GM21723 (cell line): ENCODE results near the gene GLIPR1.
"Not testable (repeated sequence)": the region's sequence is repeated elsewhere in the genome, so short reads cannot be mapped to it uniquely, and the experiment has no call there.

Source experiments
- ATAC-seq: cut with Tn5 transposase; IDR thresholded peaks from one replicate; pipeline ENCODE4 v1.9.1; 2021; ENCODE audit warnings: mild to moderate bottlenecking, moderate library complexity; ENCODE audit not compliant: unreplicated experiment

GLIPR1 gene

DNA sequence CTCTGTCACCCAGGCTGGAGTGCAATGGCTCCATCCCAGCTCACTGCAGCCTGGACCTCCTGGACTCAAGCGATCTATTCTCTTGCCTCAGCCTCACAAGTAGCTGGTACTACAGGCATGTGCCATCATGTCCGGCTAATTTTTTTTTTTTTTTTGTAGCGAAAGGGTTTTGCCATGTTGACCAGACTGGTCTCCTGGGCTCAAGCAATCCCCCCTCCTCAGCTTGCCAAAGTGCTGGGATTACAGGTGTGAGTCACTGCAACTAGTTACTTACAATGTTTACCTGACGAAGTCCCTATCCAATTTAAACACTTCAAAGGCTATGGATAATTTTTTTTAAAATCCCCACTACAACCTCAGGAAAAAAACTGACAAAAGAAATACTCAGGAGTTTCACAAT, 29.1 kb downstream of the GLIPR1 start:
- no peak for ATAC-seq

DNA sequence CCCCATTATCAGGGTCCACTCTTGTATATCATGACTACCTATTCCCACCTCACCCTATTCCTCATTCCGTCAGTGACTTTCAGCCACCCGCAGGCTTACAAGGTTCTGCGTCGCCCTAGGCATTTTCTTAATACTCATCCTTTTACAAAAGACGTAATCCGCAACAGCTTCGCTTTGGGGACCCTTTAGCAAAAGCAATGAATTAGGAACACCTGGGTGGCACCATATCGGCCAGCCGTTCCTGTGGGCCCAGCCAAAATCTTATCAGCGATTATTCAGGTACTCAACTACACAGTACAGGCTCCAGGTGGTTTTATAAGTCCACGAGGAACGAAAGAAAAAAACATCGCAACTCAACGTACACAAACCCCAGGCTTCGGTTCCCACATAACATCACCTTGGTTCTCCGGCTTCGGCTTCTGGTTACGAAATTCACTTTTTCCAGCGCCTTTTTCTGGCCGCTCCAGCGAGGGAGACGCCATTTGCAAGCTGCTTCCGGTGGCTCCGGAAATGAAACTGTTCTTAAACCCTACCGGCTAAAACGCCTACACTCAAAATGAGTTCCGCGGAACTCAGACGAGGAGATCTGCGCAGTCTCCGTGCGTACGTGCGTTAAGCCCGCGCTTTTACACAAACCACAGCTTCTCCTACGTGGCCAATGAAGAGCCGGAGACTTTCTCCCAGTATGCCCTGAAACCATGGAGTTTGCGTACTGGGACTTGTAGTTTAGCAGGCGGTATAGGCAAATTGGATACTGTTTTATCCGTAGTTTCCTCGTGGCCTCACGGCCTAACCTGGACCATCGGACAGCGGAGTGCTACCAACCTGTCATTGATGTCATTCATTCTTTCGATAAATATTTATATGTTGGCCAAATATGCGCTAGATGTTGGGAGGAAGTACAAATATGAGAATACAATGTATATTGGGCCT, 30.8 kb downstream of the GLIPR1 start, which contains the start of gene KRR1:
KRR1 (minus strand) TSS at position 494 of the 933 bp plus-strand sequence; CDS start at position 482, 12 bp downstream.
- ATAC-seq: peak; percentile 97

DNA sequence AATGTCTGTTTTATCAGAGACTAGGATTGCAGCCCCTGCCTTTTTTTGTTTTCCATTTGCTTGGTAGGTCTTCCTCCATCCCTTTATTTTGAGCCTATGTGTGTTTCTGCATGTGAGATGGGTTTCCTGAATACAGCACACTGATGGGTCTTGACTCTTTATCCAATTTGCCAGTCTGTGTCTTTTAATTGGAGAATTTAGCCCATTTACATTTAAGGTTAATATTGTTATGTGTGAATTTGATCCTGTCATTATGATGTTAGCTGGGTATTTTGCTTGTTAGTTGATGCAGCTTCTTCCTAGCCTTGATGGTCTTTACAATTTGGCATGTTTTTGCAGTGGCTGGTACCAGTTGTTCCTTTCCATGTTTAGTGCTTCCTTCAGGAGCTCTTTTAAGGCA, 40.7 kb downstream of the GLIPR1 start:
- not testable (repeated sequence) for ATAC-seq

DNA sequence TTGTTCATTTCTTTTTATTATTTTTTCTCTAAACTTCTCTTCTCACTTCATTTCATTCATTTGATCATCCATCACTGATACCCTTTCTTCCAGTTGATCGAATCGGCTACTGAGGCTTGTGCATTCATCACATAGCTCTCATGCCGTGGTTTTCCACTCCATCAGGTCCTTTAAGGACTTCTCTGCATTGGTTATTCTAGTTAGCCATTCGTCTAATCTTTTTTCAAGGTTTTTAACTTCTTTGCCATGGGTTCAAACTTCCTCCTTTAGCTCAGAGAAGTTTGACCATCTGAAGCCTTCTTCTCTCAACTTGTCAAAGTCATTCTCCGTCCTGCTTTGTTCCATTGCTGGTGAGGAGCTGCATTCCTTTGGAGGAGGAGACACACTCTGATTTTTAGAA, 41.6 kb downstream of the GLIPR1 start:
- not testable (repeated sequence) for ATAC-seq

DNA sequence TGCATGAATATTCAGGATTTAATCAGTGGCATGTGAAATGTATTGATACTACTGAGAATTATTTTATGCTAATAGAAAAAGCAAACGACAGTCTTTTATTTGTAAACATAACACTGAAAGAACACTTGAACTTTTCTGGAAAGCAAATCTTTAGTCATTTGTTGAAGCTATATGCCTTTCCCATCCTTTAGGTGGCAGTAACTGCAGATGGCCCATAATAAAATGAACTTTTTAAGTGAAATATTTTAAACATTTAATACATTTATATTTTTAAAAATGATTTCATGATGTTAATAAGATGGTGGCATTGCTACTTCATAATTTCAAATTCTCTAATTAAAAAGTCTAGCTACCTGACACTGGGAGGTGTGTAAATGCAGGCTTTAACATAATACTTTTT, 44.7 kb downstream of the GLIPR1 start:
- ATAC-seq: no peak

DNA sequence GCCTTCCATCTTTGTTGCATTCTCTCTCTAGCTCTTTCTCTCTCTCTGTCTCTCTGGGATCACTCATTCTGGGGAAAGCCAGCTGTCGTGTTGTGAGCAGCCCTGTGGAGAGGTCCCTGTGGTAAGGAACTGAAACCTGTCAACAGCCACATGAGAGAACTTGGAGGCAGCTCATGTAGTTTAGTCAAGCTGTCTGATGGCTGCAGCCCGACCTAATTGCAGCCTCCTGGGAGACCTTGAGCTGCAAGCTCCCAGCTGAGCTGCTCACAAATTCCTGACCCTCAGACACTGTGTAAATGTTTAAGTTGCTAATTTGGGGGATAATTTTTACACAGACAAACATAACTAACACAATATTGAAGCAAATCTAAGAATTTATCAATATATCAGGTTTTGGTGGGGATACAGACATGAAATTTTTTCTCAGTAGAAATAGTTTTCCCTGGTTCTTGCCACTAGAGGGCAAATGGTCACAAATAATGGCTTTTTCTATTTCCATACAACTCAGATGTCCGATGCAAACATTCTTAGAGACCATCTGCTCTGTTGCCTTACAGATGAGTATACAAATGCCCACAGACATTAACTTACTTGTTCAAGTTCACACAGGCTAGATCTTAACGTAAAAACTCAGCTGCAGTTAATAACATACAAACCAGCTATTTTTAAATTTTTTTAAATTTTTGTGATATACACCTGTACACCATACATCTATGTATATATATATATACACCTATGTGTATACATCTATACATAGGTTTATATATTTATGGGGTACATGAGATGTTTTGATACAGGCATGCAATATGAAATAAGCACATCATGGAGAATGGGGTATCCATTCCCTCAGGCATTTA, 46.3 kb downstream of the GLIPR1 start:
- peak; percentile 95 for ATAC-seq

DNA sequence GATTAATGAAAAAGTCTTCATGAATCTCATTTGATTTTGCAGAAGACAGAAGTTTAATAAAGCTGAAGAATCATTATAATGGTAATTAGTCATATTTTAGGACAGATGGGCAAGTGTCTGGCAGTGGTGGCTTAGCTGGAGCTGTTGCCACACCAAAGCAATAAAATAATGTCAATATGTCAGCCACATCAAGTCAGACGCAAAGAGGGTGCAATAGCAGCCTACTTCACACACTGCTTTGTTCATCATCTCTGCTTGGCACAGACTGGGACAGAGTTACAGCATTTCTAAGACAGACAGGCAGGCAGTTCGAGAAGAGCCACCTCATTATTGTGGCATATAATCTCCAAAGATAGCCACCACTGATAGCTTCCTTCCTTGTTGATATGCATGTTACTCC, 47.7 kb downstream of the GLIPR1 start:
- no peak for ATAC-seq

DNA sequence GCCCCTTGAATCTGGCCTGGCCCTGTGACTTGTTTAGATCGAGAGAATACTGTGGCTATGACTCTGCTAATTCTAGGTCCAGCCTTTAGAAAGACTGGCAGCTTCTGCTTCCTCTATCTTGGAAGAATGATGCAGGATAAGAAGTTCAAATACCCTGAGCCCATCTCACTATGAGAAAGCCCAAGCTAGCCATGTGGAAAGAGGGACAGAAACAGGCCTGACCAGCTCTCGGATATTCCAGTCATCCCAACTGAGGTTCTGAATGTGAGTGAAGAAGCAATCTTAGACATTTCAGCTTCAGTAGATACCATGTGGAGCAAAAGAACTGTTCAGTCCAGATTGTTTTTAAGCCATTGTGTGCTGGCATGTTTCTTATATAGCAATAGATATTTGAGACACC, 48.1 kb downstream of the GLIPR1 start:
- ATAC-seq: no peak

DNA sequence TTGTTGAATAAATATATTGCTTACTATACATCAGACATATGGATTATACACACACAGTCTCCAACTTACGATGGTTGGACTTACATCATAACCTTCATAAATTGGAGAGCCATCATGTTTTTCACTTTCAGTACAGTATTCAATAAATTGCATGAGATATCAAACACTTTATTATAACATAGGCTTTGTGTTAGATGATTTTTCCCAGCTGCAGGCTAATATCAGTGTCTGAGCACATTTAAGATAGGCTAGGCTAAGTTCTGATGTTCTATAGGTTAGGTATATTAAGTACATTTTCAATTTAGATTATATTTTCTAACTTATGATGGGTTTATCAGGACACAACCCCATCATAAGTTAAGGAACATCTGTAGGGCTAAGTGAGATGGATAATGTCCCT, 48.8 kb downstream of the GLIPR1 start:
- no peak for ATAC-seq

DNA sequence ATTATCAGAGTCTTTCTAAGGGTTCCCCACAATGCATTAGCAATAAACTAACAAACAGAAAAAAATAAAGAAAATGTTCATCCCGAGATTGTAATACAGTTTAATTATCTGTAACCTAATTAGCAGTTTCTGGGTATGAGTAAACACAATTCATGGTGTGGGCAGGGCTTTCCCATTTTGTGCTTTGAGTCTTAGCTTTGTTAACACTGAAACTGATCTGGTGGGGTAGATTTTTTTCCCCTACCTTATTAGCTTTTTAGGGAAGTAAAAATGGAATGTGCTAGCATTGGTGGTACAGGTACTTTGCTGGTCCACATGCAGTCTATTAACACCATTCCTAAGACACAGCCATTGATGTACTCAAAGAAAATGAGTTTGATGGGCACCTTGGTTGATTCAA, 49.3 kb downstream of the GLIPR1 start:
- no peak for ATAC-seq

DNA sequence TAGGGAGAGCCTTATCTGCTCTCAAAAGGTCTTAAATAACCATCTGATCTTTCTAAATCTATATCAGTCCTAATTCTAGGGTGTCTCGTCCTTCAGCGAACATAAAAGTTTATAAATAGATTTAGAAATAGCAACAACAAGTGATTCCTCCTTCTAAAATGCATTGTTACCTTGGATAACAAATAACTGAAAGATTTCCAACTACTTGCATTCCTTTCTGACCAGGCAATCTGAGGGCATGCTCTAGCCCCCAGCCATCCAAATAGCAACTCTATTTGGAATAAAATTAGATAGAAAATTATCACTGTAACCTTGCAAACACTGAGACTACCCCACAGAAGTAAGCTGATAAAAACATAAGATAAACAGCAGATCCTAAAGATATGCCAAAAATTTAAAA, 52.7 kb downstream of the GLIPR1 start:
- no peak for ATAC-seq

DNA sequence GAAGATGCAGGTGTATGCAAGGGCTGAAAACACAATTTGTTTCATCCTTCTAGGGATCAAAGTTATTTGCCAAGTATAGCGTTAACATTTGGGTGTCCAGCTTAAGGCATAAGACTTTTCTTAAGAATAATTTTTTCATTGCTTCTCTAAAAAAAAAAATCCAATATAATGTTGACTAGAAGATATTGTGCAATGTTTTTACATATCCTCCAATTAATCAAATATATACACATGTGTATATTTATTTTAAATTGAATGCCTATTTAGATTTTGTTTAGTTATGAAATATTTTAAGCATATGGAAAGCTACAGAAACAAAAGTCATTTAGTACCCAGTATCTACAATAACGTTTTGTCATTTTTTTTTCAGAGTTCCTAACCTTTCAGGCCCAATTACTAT, 59.3 kb downstream of the GLIPR1 start:
- ATAC-seq: no peak

DNA sequence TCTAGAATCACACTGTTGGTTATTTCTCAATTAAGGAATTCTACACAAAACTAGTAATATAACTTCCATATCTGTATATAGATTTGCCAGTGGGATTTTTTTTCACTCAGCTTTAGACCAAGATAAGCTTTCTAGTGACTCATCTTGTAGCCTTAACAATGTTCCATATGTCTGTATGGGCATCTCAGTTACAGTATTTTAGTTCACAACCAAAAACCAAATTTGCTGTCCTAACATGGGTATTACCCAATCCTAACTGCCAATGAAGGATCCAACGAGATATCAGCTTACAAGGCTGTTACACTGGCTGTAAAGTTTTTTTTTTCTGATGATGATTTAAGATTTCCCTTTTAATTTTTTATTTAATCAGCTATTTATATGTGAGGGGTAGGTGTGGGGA, 62.4 kb downstream of the GLIPR1 start:
- ATAC-seq: no peak

DNA sequence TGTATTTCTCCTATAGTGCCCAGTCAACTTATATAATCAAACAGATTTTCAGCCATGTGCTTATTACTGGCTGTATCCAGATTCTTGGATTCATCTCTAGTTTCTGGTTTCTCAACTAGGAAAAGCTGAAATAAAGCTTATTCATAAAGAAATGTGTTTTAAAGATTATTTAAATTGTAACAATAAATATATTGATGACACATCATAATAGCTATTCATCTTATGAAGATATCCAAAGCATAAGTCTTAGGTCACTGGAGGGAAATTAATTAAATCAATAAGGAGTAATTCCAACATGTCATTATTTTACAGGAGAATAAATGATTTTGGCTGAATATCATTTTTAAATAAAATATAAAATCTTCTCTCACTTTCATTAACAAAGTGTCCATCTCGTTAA, 63.0 kb downstream of the GLIPR1 start:
- no peak for ATAC-seq

DNA sequence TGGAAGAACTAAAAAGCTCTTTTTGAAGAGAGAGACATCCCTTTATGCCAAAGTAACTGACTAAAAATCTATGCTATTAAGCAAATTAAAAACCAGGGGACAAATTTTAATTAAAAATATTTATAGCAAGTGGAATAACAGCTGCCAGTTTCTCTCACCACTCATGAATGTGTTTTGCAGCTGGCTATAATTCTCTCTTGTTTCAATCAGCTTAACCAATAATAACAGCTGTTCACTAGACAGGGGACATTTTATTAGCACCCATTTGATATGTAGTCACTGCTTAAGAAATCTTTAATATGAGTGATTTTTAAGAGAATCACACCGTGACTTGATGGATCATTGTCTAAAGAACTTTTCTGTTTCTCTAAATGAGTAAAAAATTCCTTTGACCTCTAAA, 65.1 kb downstream of the GLIPR1 start:
- no peak for ATAC-seq

DNA sequence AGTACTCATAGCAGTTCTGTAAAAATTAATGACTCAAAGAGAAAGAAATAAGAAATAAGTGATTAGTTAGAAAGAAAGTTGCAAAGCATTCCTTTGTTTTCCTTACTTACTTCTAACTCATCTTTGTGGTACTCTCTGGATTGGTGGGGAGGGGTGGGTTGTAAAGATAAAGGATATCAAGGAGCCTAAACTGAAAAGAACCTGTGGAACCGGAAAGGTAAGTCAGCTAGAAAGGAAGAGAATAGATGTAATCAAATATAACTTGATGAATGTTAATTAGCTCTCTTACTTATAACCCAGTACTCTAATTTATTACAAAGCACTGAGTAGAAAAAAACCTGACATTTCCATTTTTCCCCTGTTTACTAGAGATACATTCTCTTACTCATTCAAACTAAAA, 68.3 kb downstream of the GLIPR1 start:
- ATAC-seq: no peak

DNA sequence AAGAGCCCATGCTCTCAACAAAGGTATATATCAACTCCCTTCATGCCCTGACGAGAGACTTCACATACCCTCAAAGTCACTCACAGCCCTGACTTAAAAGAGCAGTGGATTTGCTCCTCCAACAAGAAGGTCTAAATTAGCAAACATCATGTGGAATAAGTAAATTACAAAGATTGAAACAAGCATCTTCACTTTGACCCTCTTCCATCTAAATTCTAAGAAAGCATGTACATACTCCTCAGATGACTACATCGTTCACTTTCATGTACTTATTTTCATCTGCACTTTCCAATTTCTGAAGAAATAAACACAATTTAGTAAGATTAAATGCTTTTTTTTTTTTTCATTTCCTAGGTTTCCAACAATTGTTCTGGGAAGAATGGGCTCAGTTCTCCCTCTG, 69.4 kb downstream of the GLIPR1 start:
- ATAC-seq: no peak

DNA sequence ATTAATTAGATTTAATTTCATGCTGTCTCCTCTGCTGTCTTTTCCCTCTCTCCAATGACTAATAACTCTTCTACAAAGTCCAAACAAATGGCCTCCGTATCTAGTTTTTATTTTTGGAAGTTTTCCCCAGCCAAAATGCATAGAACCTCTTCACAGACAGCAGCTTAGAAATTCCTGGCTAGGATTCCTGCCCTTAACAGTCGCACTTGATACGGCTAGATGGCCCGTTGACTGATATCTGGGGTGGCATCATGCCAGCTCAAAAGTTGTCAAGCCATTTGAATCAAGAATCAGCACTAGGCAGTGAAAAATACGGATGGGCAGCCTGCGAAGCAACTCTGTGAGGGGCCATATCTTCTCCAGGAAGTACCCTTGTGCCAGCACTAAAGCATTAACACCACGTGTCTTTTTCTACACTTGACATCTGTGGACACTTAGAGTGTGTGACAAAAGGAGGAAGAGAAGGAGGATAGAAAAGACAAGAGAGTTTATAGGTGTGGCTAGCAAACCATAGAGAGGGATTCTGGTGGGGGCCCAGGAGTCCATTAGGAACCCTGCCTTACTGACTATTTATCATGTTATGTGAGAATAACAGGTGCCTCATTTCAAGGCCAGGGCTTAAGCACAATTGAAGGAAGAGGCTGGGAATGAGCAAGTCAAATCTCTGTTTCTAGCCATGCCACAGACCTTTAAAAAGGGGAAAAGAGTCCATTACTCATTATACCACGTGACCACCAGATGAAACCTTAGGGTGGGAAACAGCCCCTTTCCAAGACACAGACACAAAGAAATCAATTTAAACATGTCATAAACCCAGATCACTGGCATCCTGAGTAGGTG, 70.1 kb downstream of the GLIPR1 start:
- no peak for ATAC-seq

DNA sequence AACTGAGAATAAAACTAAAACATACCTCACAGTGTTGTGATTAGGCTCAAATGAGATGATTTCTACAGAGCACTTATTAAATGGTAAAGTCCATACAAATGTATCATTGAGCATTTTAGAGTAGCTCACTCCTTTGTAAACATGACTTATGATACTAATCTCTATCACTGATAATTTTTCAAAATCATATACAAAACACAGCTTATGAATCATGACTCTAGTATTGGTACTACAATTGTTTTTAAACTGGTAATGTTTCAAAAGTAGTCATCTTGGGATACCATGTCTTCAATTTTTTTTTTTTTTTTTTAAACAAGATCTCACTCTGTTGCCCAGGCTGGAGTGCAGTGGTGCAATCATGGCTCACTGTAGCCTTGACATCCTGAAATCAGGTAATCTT, 70.9 kb downstream of the GLIPR1 start:
- ATAC-seq: no peak

DNA sequence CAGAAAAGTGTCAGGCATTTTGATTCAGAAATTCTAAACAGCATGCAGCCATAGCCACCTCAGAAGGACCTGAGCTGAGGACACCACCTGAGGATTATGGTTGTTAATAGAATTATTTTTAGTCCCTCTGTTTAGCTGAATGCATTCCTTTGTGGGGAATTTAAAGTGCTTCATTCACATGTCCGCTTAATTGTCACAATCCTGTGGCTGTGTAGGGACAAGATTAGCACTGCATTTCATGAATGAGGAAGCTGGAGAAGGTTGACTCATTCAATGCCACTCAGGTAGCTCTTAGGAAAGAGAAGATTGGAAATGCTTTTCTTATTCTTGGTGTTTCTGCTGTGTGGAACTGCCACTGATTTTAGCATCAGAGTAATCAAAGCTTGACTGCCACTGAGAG, 72.8 kb downstream of the GLIPR1 start:
- ATAC-seq: no peak
